Mononuclear cell (primary cell): ENCODE data around the gene PLVAP. TPM values are rescaled to one million over a fixed set of nuclear protein-coding genes. Genes with fewer than 3 reads are reported as not detected.

ENCODE experiments used
- H3K27me3 ChIP-seq: 2 replicates; pipeline ENCODE4 v1.6.0; 2011; ENCODE audit warnings: low read length, control low read depth; ENCODE audit not compliant: insufficient read depth
- H3K4me1 ChIP-seq: 2 replicates; pipeline ENCODE4 v1.5.1; 2011; ENCODE audit warnings: mild to moderate bottlenecking, low read length, control low read depth; ENCODE audit not compliant: insufficient read depth
- H3K4me3 ChIP-seq: 2 replicates; pipeline ENCODE4 v1.5.1; 2011; ENCODE audit warnings: mild to moderate bottlenecking, low read length, moderate library complexity
- H3K9me3 ChIP-seq: 2 replicates; pipeline ENCODE4 v1.5.1; 2011; ENCODE audit warnings: low read depth, mild to moderate bottlenecking, control low read depth, low read length
- total RNA-seq: library from RNA; depleted of rRNA; stranded (reverse); fragments of >200 nt; gene quantifications from one replicate; pipeline ENCODE4 v1.2.3, GENCODE V29; 2012

PLVAP gene
- total RNA-seq, 1 donor: 0.63 TPM

- Histone ChIP-seq H3K4me1 (no peaks in the 10 kb centered on the region), H3K27me3 (peaks cover 9% of the 10 kb centered on the region), H3K9me3 (no peaks in the 10 kb centered on the region), H3K4me3 (no peak overlapping the region)
These were observed 23.8 kb downstream of the PLVAP start for GRCh38 chr19:17353386-17353785.

- H3K4me1 ChIP-seq: no peaks in the 10 kb centered on the region
- H3K4me3 ChIP-seq: no peak overlapping the region
- peaks cover 9% of the 10 kb centered on the region for H3K27me3 ChIP-seq
- no peaks in the 10 kb centered on the region for H3K9me3 ChIP-seq
These were observed 24.4 kb downstream of the PLVAP start for GRCh38 chr19:17352608-17353280.

GRCh38 chr19:17351815-17352435 is 25.2 kb downstream of the PLVAP start:
- H3K4me1 ChIP-seq: no peaks in the 10 kb centered on the region
- peaks cover 10% of the 10 kb centered on the region for H3K27me3 ChIP-seq
- no peaks in the 10 kb centered on the region for H3K9me3 ChIP-seq
- no peak overlapping the region for H3K4me3 ChIP-seq

GRCh38 chr19:17348700-17349099 is 28.4 kb downstream of the PLVAP start:
- H3K4me1 ChIP-seq: no peaks in the 10 kb centered on the region
- H3K27me3 ChIP-seq: peaks cover 11% of the 10 kb centered on the region
- H3K4me3 ChIP-seq: no peak overlapping the region
- no peaks in the 10 kb centered on the region for H3K9me3 ChIP-seq

- no peaks in the 10 kb centered on the region for H3K9me3 ChIP-seq
- H3K4me1 ChIP-seq: no peaks in the 10 kb centered on the region
- no peak overlapping the region for H3K4me3 ChIP-seq
- H3K27me3 ChIP-seq: peaks cover 11% of the 10 kb centered on the region
These were observed 29.3 kb downstream of the PLVAP start for GRCh38 chr19:17347877-17348276.

GRCh38 chr19:17347361-17347760 is 29.8 kb downstream of the PLVAP start:
- H3K27me3 ChIP-seq: peaks cover 11% of the 10 kb centered on the region
- no peaks in the 10 kb centered on the region for H3K4me1 ChIP-seq
- no peaks in the 10 kb centered on the region for H3K9me3 ChIP-seq
- H3K4me3 ChIP-seq: no peak overlapping the region

GRCh38 chr19:17346109-17346671 is 31.0 kb downstream of the PLVAP start:
- no peaks in the 10 kb centered on the region for H3K9me3 ChIP-seq
- no peaks in the 10 kb centered on the region for H3K4me1 ChIP-seq
- H3K27me3 ChIP-seq: peaks cover 11% of the 10 kb centered on the region
- H3K4me3 ChIP-seq: no peak overlapping the region

- Histone ChIP-seq H3K4me1 (peaks cover 15% of the 10 kb centered on the region), H3K9me3 (no peaks in the 10 kb centered on the region), H3K4me3 (no peak overlapping the region), H3K27me3 (peaks cover under 1% of the 10 kb centered on the region)
These were observed 35.3 kb downstream of the PLVAP start for GRCh38 chr19:17341845-17342244.

- Histone ChIP-seq H3K4me3 (no peak overlapping the region), H3K4me1 (peaks cover 19% of the 10 kb centered on the region)
These were observed 35.8 kb downstream of the PLVAP start for GRCh38 chr19:17341386-17341785.

GRCh38 chr19:17340871-17341357 is 36.2 kb downstream of the PLVAP start:
- H3K4me1 ChIP-seq: peaks cover 24% of the 10 kb centered on the region
- H3K4me3 ChIP-seq: no peak overlapping the region
- no peaks in the 10 kb centered on the region for H3K9me3 ChIP-seq
- no peaks in the 10 kb centered on the region for H3K27me3 ChIP-seq

More at GRCh38 chr19:17341386-17341785, 35.8 kb downstream of the PLVAP start:
- no peaks in the 10 kb centered on the region for H3K27me3 ChIP-seq
- no peaks in the 10 kb centered on the region for H3K9me3 ChIP-seq

GRCh38 chr19:17340302-17340870 is 36.8 kb downstream of the PLVAP start:
- no peaks in the 10 kb centered on the region for H3K27me3 ChIP-seq
- peaks cover 29% of the 10 kb centered on the region for H3K4me1 ChIP-seq
- H3K9me3 ChIP-seq: no peaks in the 10 kb centered on the region
- no peak overlapping the region for H3K4me3 ChIP-seq

- H3K9me3 ChIP-seq: no peaks in the 10 kb centered on the region
- H3K4me1 ChIP-seq: peaks cover 39% of the 10 kb centered on the region
- no peaks in the 10 kb centered on the region for H3K27me3 ChIP-seq
- H3K4me3 ChIP-seq: no peak overlapping the region
These were observed 37.9 kb downstream of the PLVAP start for GRCh38 chr19:17339088-17339741.

GRCh38 chr19:17338433-17339078 is 38.6 kb downstream of the PLVAP start:
- Histone ChIP-seq H3K9me3 (no peaks in the 10 kb centered on the region), H3K27me3 (no peaks in the 10 kb centered on the region), H3K4me1 (peaks cover 45% of the 10 kb centered on the region), H3K4me3 (no peak overlapping the region)

- H3K4me3 ChIP-seq: peak overlapping the region; percentile 81
- no peaks in the 10 kb centered on the region for H3K9me3 ChIP-seq
These were observed 39.3 kb downstream of the PLVAP start for GRCh38 chr19:17337675-17338432.

More at GRCh38 chr19:17337675-17338432, 39.3 kb downstream of the PLVAP start:
- Histone ChIP-seq H3K4me1 (peaks cover 51% of the 10 kb centered on the region), H3K27me3 (no peaks in the 10 kb centered on the region)
